ENCODE measurements around the gene ATP2B2. TPM values are rescaled to one million over a fixed set of nuclear protein-coding genes. Genes with fewer than 3 reads are reported as not detected.

Gene ATP2B2
- total and polyA plus RNA-seq, 2 of the 8 experiments (the other 6 are each of a cell fraction or from before 2014, with no cell fraction given): 0.14 to 1.2 TPM

DNA sequence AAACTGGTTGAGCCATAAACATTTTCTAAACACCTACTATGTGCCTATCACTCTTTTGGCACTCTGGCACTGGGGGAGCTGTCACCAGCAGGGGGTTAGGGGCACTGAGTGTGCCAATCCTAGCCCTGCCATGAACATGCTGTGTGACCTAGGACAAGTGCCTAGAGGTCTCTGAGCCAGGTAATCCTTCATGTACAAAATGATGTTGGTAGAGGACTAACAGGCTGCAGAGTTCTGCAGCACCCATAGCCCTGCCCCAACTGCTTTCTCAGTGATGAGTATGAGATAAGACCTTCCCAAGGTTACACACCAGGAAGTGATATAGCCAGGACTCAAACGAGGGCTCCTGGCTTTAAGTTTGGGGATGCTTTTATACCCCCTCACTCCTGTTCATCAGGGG, 99.6 kb downstream of the ATP2B2 start:
- TF ChIP-seq RFX5 (IDR thresholded peaks at IDR 0.05; ENCODE audit: borderline replicate concordance, low read depth, low read length) (no peak), KDM1A (IDR thresholded peaks at IDR 0.05; ENCODE audit: borderline replicate concordance, low read length) (peak; percentile 55; the same call in 1 of the 2 replicates)
- H4K8ac ChIP-seq (ENCODE audit: extremely low read depth, insufficient read depth, low read length): no peak overlapping the region
- CTCF ChIA-PET (ENCODE audit: partially characterized antibody): interaction anchor here (1.2 to 2.3 kb wide), 3 partner anchors 12 to 61 kb away, joined by 3 to 8 read pairs (median 4); no protein-coding TSS in a partner anchor

More for the DNA sequence above, 99.6 kb downstream of the ATP2B2 start:
- H2BK20ac ChIP-seq (ENCODE audit: low read length): no peak overlapping the region
- FAIRE-seq (no peak), DNase-seq (ENCODE audit: low read depth in 1 of 2, low spot score in 2 of 2) (no peak)
- no peak overlapping the region for H4K91ac ChIP-seq (replicated peaks; ENCODE audit: insufficient read length, low read length)
- no peaks in the 10 kb centered on the region for H3K9me3 ChIP-seq (ENCODE audit: insufficient read depth in 2 of 2, low read depth in 1 of 2, low read length in 1 of 2)
- no peak overlapping the region for H2AK5ac ChIP-seq (ENCODE audit: low read depth, low read length)
- H3K56ac ChIP-seq (replicated peaks; ENCODE audit: insufficient read length, low read depth, low read length): no peak overlapping the region
- H3K9ac ChIP-seq (replicated peaks in 1 of 4; ENCODE audit: extremely low read depth in 1 of 4, low read depth in 3 of 4, low read length in 3 of 4): no peak overlapping the region
- no peaks in the 10 kb centered on the region for H4K20me1 ChIP-seq (replicated peaks in 1 of 2; ENCODE audit: control insufficient read depth in 1 of 2, insufficient read depth in 2 of 2, low read length in 2 of 2)
- POLR2A ChIA-PET (ENCODE audit: partially characterized antibody): no interaction called here
- H2AFZ ChIP-seq (ENCODE audit: low read length): no peak overlapping the region
- H4K5ac ChIP-seq (ENCODE audit: insufficient read length, low read depth, low read length): no peak overlapping the region
- H2BK120ac ChIP-seq (replicated peaks; ENCODE audit: low read depth, low read length): no peak overlapping the region
- H3K79me1 ChIP-seq (ENCODE audit: low read depth, low read length): no peaks in the 10 kb centered on the region
- H3K79me2 ChIP-seq (ENCODE audit: control insufficient read depth in 1 of 2, insufficient read depth in 2 of 2, low read length in 2 of 2): no peaks in the 10 kb centered on the region
- no peak overlapping the region for H3K4ac ChIP-seq (replicated peaks; ENCODE audit: insufficient read length, low read depth, low read length)
- no peaks in the 10 kb centered on the region for H3K23me2 ChIP-seq (ENCODE audit: low read depth, low read length)
- H3K4me1 ChIP-seq (replicated peaks in 1 of 4; ENCODE audit: control insufficient read depth in 3 of 4, insufficient read depth in 4 of 4, low read length in 3 of 4): no peaks in the 10 kb centered on the region
- no peaks in the 10 kb centered on the region for H3K36me3 ChIP-seq (ENCODE audit: control insufficient read depth in 2 of 4, insufficient read depth in 4 of 4, low read length in 3 of 4)
- H2BK15ac ChIP-seq (ENCODE audit: low read length): no peak overlapping the region
- no peak overlapping the region for H3K18ac ChIP-seq (ENCODE audit: extremely low read depth, low read length)
- H2BK5ac ChIP-seq (ENCODE audit: low read depth, low read length): no peak overlapping the region
- H3K23ac ChIP-seq (ENCODE audit: insufficient read length): no peak overlapping the region
- no peak overlapping the region for H3K14ac ChIP-seq (ENCODE audit: insufficient read length)
- no peak overlapping the region for H3K4me3 ChIP-seq (ENCODE audit: extremely low read depth in 1 of 4, insufficient read depth in 2 of 4, low read depth in 3 of 4, low read length in 4 of 4)
- WGBS, 2 experiments (ENCODE audit: extremely low coverage in 1 of 2, insufficient coverage in 1 of 2, insufficient read length in 1 of 2, insufficient replicate concordance in 2 of 2, low coverage in 1 of 2, low lambda C conversion rate in 2 of 2, missing lambda C conversion rate in 1 of 2): 100% methylated on average over 1 of the region's 1 CpG; no CpG with 5 or more reads in 1 of the 2 experiments
- no peak overlapping the region for H2BK12ac ChIP-seq (ENCODE audit: low read depth, low read length)
- H3K27ac ChIP-seq (ENCODE audit: low read depth, low read length): no peak overlapping the region
- H3K27me3 ChIP-seq (replicated peaks in 1 of 4; ENCODE audit: control insufficient read depth in 3 of 4, extremely low read depth in 1 of 4, insufficient read depth in 3 of 4, low read length in 3 of 4): no peaks in the 10 kb centered on the region
- H3K4me2 ChIP-seq (ENCODE audit: insufficient read depth in 1 of 2, low read depth in 2 of 2, low read length in 2 of 2): no peak overlapping the region

Measured in H1 (cell line).